Activated CD4-positive, alpha-beta T cell treated with anti-CD3 and anti-CD28 coated beads for 36 hours (primary cell): Measurements from ENCODE around the gene NME7. TPM values are rescaled to one million over a fixed set of nuclear protein-coding genes. Genes with fewer than 3 reads are reported as not detected.
A peak's percentile ranks its signal among the peaks of the same experiment; 100 is the strongest.

Experiments
- ATAC-seq: fragments of 200-7000 bp; cut with Tn5 transposase; one replicate; pipeline ENCODE4 v1.10.0; 2021; ENCODE audit warnings: mild to moderate bottlenecking, moderate library complexity
- CTCF ChIA-PET: fragments of 350-600 bp; sonication (Branson Sonifier 250); formaldehyde crosslinking; loops from one replicate; lab custom pipeline; 2021; ENCODE audit warnings: antibody characterized with exemption; lab: Charles Lee
- POLR2A ChIA-PET: fragments of 350-600 bp; sonication (Branson Sonifier 250); formaldehyde crosslinking; loops from one replicate; lab custom pipeline; 2021; ENCODE audit warnings: antibody characterized with exemption, inconsistent platforms; lab: Charles Lee
- DNase-seq: peaks from one replicate; pipeline ENCODE4 v3.0.0-alpha.2; 2020
- H3K27ac Mint-ChIP-seq: one replicate; pipeline ENCODE4 v1.8.0; 2021; ENCODE audit warnings: mixed read lengths
- H3K27me3 Mint-ChIP-seq: one replicate; pipeline ENCODE4 v1.8.0; 2021; ENCODE audit warnings: mixed read lengths
- H3K36me3 Mint-ChIP-seq: one replicate; pipeline ENCODE4 v1.8.0; 2021; ENCODE audit warnings: low read depth, mixed read lengths
- H3K4me1 Mint-ChIP-seq: one replicate; pipeline ENCODE4 v1.8.0; 2021; ENCODE audit warnings: mixed read lengths
- H3K4me3 Mint-ChIP-seq: one replicate; pipeline ENCODE4 v1.8.0; 2021; ENCODE audit warnings: mild to moderate bottlenecking, moderate library complexity, mixed read lengths
- H3K9me3 Mint-ChIP-seq: one replicate; pipeline ENCODE4 v1.8.0; 2021; ENCODE audit warnings: low read depth, mixed read lengths
- intact Hi-C, 2 experiments: fragments of 100-400 bp; cut with DNase I in 1 of 2; cut with micrococcal nuclease in 1 of 2; formaldehyde crosslinking; loops; one replicate each; pipeline versions ENCODE4 v1.14.2 to v1.15.1; 2022 to 2024; cut with DNase I, micrococcal nuclease
- total RNA-seq, 2 experiments: library from RNA; stranded (reverse); gene quantifications; one replicate each; pipeline ENCODE4 v1.2.3, GENCODE V29; 2021

Gene NME7
- total RNA-seq, 2 experiments from 2014 or later: 11.6 to 15.3 TPM

DNA sequence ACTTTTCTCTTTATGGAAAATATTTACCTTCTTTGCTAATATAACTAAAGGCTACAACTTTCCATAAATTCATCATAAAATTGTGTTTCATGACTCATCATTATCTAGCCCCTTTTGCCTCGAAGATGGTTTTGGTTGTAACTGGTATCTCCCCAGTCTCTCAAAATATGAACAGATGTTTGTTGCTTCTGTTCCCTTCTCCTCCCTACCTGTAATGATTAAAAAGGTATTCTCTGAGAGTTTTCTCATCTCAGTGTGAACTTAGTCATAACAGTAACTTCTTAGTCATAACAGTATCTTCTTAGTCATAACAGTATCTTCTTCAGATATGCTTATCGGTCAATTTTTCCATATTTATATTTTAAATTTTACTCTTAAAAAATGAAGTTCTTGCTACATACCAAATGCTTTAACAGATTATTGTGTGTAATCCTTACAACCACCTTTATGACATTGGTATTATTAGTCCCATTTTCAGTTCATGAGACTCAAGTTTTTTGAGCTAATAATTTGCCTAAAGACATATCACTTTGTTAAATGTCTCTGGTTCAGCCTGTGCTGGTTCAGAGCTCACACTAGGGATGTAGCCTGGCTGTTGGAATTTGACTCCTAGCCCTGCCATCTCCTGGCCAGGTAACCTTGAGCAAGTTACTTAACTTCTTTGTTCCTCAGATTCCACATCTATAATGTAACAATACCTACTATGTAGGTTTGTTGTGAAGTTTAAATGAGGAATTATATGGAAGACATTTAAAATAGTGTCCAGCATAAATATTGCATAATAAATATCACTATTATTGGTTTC, 228.5 kb downstream of the NME7 start:
- peaks cover 2% of the 10 kb centered on the region for H3K36me3 Mint-ChIP-seq
- intact Hi-C loops: loop anchor here (1.0 to 10.0 kb wide), 8 partner anchors 24 to 534 kb away; partner anchors contain the start of genes ATP1B1 (in 1 of the 2), BLZF1 (in 1 of the 2), NME7 (in 1 of the 2) and SLC19A2 (in 1 of the 2)
- no peaks in the 10 kb centered on the region for H3K9me3 Mint-ChIP-seq
- ChIA-PET POLR2A (interaction anchor here (0.6 kb wide), 1 partner anchor 96 kb away, joined by 4 read pairs; no protein-coding TSS in a partner anchor), CTCF (interaction anchor here (0.6 to 1.1 kb wide), 3 partner anchors 13 to 819 kb away, joined by 3 to 4 read pairs (median 3); no protein-coding TSS in a partner anchor)
- no peak overlapping the region for H3K4me3 Mint-ChIP-seq
- no peak overlapping the region for H3K27ac Mint-ChIP-seq
- DNase-seq (no peak), ATAC-seq (peak; percentile 95)
- H3K4me1 Mint-ChIP-seq: peaks cover 12% of the 10 kb centered on the region
- no peaks in the 10 kb centered on the region for H3K27me3 Mint-ChIP-seq

DNA sequence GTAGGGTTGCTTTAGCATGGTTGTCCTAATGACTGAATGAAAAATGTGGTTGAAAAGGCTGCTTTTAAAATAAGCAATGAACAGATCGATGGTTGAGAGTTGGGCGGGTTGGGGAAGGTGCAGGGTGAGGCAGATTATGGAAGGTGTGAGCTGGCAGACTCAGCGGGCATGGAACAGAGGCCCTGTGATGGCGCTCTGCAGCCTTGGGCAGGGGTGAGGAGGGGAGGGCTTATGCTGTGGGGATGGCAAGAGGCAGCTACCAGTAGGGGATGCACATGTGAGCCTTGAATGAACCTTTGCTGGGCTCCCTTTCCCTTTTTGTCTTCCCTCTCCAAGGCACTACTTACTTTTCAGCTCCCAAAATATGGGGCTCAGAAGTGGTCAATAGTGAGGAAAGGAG, 230.2 kb downstream of the NME7 start:
- Mint-ChIP-seq H3K9me3 (no peaks in the 10 kb centered on the region), H3K27me3 (no peaks in the 10 kb centered on the region), H3K36me3 (peaks cover 2% of the 10 kb centered on the region), H3K4me1 (peaks cover 12% of the 10 kb centered on the region), H3K27ac (no peak overlapping the region), H3K4me3 (no peak overlapping the region)
- no peak for DNase-seq
- ChIA-PET CTCF (interaction anchor here (0.9 to 1.2 kb wide), 2 partner anchors 31 to 534 kb away, joined by 3 read pairs; partner anchors contain the start of gene ATP1B1), POLR2A (no interaction called here)
- intact Hi-C loops: loop anchor here (5.0 to 10.0 kb wide), 3 partner anchors 230 to 533 kb away; partner anchors contain the start of genes BLZF1 (in 1 of the 2), NME7 (in 1 of the 2) and SLC19A2 (in 1 of the 2)
- ATAC-seq: no peak

DNA sequence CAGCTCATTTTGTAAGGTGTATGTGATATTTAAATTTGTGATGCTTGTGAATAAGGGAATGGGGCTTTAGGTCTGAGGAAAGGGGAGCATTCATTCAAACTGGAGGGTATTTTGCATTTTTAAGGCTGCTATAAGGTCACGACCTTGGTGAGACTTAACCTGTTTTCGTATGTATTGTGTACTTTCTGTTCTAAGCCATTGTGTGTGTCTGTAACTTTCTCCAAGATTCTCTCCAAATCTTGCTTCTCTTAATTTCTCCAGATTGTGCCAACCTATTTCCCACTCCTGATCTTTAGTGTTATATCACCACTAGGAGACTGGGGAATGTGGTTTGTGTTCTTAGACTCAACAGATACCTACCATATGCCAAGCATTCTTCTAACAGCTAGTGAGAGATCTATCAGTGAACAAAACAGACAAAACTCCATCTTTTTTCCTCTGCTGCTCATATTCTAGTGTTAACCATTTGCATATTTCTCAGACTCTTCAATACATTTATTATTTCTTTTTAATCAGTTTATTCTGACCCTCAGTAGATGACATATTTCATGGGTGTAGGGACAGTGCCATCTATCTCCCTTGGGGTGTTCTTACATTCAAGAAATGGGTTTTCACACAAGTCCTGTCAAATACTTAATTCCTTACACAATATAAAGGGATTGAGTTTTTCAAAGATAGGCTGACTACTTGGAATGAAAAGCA, 233.6 kb downstream of the NME7 start:
- no peak overlapping the region for H3K27ac Mint-ChIP-seq
- H3K4me3 Mint-ChIP-seq: no peak overlapping the region
- H3K4me1 Mint-ChIP-seq: peaks cover 13% of the 10 kb centered on the region
- ATAC-seq (no peak), DNase-seq (no peak)
- intact Hi-C loops: loop anchor here (10.0 kb wide), 2 partner anchors 351 to 529 kb away; partner anchors contain the start of gene SLC19A2 (in 1 of the 2)
- H3K36me3 Mint-ChIP-seq: peaks cover 2% of the 10 kb centered on the region
- CTCF ChIA-PET: no interaction called here
- no peaks in the 10 kb centered on the region for H3K9me3 Mint-ChIP-seq
- H3K27me3 Mint-ChIP-seq: no peaks in the 10 kb centered on the region
- POLR2A ChIA-PET: no interaction called here

DNA sequence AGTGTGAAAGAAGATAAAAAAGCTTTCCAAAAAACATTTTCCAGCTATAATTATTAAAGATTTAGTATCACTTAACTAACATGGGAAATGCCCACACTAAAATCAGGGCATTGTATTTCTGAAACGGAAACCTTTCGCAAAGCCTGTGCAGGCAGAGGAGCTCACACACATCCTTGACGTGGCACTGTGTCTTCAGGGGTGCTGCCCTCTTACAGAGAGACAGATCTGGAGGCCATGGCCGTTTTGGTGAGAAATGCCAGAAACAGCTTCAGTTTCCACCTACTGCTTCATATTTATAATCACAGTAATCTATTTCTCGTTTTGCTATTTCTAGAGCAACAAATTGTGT, 234.4 kb downstream of the NME7 start:
- H3K27me3 Mint-ChIP-seq: no peaks in the 10 kb centered on the region
- no peak overlapping the region for H3K4me3 Mint-ChIP-seq
- no peaks in the 10 kb centered on the region for H3K9me3 Mint-ChIP-seq
- H3K27ac Mint-ChIP-seq: no peak overlapping the region
- ChIA-PET POLR2A (no interaction called here), CTCF (interaction anchor here (0.7 kb wide), 1 partner anchor 13 kb away, joined by 3 read pairs; no protein-coding TSS in a partner anchor)
- DNase-seq: no peak
- H3K4me1 Mint-ChIP-seq: peaks cover 16% of the 10 kb centered on the region
- H3K36me3 Mint-ChIP-seq: peaks cover 2% of the 10 kb centered on the region
- intact Hi-C loops: loop anchor here (10.0 kb wide), 2 partner anchors 352 to 528 kb away; partner anchors contain the start of gene SLC19A2 (in 1 of the 2)
- no peak for ATAC-seq

DNA sequence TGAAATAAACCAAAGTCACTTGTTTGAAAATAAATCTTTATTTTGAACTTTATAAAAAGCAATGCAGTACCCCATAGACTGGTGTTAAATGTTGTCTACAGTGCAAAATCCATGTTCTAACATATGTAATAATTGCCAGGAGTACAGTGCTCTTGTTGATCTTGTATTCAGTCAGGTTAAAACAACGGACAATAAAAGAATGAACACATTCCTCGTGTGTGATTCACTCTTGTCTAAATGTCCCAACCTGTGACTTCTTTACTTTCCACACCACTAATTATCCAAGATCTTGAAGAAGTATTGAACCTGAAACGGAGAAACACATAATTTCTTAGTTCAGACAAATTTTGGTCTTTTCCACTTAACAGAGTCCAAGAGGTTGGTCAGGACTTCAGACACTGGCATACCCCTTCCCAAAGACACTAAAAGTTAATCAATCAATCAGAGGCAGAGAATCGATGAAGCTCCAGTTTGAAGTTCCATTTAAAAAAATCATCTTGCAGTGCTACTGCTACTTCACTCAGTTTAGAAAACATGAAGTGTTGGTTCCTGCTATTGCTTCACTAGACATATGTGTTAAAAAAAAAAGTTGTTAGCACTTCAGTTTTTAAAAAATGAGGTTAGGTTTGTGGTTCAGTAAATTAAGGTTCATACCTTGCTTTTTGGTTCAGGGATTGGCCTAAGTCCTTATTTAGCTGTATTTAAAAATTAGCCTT, 234.9 kb downstream of the NME7 start:
- DNase-seq (no peak), ATAC-seq (no peak)
- intact Hi-C loops: loop anchor here (10.0 kb wide), 2 partner anchors 352 to 528 kb away; partner anchors contain the start of gene SLC19A2 (in 1 of the 2)
- CTCF ChIA-PET: interaction anchor here (0.7 kb wide), 1 partner anchor 12 kb away, joined by 3 read pairs; no protein-coding TSS in a partner anchor
- no peaks in the 10 kb centered on the region for H3K27me3 Mint-ChIP-seq
- peaks cover 2% of the 10 kb centered on the region for H3K36me3 Mint-ChIP-seq
- H3K27ac Mint-ChIP-seq: no peak overlapping the region
- H3K9me3 Mint-ChIP-seq: no peaks in the 10 kb centered on the region
- no peak overlapping the region for H3K4me3 Mint-ChIP-seq
- H3K4me1 Mint-ChIP-seq: peaks cover 17% of the 10 kb centered on the region
- POLR2A ChIA-PET: no interaction called here

DNA sequence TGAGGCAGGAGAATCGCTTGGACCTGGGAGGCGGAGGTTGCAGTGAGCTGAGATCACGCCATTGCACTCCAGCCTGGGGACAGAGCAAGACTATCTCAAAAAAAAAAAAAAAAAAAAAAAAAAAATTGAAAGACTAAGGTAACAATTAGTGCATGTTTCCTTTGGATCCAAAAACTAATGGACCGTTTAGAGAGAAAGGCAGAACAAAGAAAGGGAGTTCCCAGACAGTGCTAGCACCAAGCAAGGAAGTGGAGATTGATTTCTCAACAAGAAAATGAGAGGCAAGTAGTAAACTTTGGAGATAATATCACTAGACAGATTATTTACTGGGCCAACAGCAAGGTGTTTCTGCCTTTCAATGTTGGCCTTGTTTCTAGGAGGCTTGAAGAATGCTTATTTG, 236.9 kb downstream of the NME7 start:
- Mint-ChIP-seq H3K4me1 (peaks cover 15% of the 10 kb centered on the region), H3K27ac (no peak overlapping the region), H3K4me3 (no peak overlapping the region), H3K27me3 (no peaks in the 10 kb centered on the region), H3K36me3 (no peaks in the 10 kb centered on the region), H3K9me3 (no peaks in the 10 kb centered on the region)
- DNase-seq (no peak), ATAC-seq (no peak)
- ChIA-PET POLR2A (no interaction called here), CTCF (no interaction called here)
- intact Hi-C loops: loop anchor here (10.0 kb wide), 2 partner anchors 354 to 526 kb away; partner anchors contain the start of gene SLC19A2 (in 1 of the 2)

DNA sequence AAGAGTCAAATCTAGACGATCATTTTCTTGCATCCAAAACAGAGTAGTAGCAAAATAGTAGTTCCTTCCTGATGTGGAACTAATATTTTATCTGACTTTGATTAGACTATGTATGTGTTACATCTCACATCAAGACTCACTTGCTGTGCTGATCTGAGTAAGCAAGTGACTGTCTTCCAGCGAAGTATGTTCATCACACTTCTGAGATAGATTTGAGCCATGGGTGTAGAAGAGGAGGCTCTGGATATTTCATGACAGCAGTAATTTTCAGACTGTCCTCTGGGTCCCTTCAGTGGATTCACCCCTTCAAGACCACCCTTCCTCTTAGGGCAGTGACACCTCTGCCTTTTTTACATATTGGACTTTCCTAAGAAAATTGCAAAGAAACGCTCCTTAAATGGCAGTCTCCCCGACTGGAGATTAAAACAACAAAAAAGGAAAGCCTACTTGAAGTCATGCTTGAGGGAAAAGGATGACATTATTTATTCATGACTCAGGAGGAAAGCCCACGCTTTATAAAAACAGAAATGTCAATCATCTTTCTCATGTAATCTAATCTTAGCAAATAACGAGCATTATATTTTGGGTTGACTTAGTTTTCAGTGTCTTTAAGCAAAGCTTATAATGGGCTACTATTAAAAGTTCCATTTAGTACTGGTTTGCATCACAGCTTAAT, 238.3 kb downstream of the NME7 start:
- Mint-ChIP-seq H3K36me3 (peaks cover 4% of the 10 kb centered on the region), H3K4me1 (peaks cover 15% of the 10 kb centered on the region), H3K27ac (no peak overlapping the region), H3K9me3 (no peaks in the 10 kb centered on the region), H3K4me3 (no peak overlapping the region), H3K27me3 (no peaks in the 10 kb centered on the region)
- CTCF ChIA-PET: no interaction called here
- no peak for DNase-seq
- POLR2A ChIA-PET: no interaction called here
- ATAC-seq: peak; percentile 30
- intact Hi-C loops: no loop called here

DNA sequence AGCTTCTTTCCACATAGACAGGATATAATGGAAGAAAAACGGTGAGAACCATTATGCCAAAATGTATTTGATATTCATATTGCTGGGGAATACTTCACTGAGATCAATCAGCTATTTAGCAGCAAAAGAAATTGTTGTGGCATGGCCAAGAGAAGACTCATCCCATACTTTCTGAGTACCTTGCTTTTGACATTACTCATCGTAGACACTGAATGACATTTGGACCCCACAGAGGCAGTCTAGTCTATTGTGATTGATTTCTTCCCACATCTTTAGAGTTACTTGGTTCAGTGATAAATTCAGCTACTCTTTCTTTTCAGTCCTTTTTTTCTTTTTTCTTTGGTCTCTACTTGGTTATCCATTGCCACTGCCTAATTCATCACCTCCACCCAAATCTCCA, 239.0 kb downstream of the NME7 start:
- H3K9me3 Mint-ChIP-seq: no peaks in the 10 kb centered on the region
- no peak overlapping the region for H3K4me3 Mint-ChIP-seq
- no peaks in the 10 kb centered on the region for H3K27me3 Mint-ChIP-seq
- DNase-seq: no peak
- ChIA-PET POLR2A (no interaction called here), CTCF (no interaction called here)
- intact Hi-C loops: no loop called here
- H3K27ac Mint-ChIP-seq: no peak overlapping the region
- peaks cover 4% of the 10 kb centered on the region for H3K36me3 Mint-ChIP-seq
- peak; percentile 93 for ATAC-seq
- peaks cover 15% of the 10 kb centered on the region for H3K4me1 Mint-ChIP-seq

DNA sequence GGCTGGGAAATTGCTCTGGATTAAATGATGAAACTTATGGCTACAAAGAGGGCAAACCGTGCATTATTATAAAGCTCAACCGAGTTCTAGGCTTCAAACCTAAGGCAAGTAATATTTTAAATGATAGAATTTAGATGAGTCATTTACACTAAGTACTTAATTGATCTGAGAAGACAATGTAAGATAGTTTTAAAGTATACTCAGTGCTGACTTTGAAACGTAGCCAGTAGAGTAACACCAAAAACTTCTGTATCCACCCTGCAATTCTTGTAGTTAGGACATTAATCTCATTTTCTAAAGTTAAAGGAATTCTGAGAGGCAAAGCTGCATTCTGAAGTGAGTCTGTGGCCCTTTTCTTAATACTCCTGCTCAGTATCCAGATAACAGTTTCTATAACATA, 240.3 kb downstream of the NME7 start:
- H3K27me3 Mint-ChIP-seq: no peaks in the 10 kb centered on the region
- no peak overlapping the region for H3K27ac Mint-ChIP-seq
- POLR2A ChIA-PET: no interaction called here
- intact Hi-C loops: no loop called here
- H3K36me3 Mint-ChIP-seq: peaks cover 4% of the 10 kb centered on the region
- H3K9me3 Mint-ChIP-seq: no peaks in the 10 kb centered on the region
- ATAC-seq (no peak), DNase-seq (no peak)
- H3K4me3 Mint-ChIP-seq: no peak overlapping the region
- CTCF ChIA-PET: interaction anchor here (0.6 to 1.0 kb wide), 2 partner anchors 20 to 425 kb away, joined by 3 to 4 read pairs; no protein-coding TSS in a partner anchor
- peaks cover 15% of the 10 kb centered on the region for H3K4me1 Mint-ChIP-seq

DNA sequence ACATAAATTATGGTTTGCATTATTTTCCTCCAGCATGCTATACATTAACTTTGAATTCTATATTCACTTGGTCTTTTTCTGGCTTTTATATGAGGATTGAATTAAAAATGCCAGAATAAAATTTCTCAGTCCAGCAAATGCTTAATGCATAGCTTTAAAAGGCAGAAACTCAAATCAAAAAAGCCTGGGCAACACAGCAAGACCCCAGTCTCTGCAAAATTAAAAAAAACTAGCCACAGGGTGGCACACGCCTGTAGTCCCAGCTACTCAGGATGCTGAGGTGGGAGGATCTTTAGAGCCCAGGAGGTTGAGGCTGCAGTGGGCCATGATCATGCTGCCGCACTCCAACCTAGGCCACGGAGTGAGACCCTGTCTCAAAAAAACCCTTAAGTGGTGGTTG, 241.3 kb downstream of the NME7 start:
- Mint-ChIP-seq H3K4me3 (no peak overlapping the region), H3K4me1 (peaks cover 15% of the 10 kb centered on the region), H3K36me3 (peaks cover 4% of the 10 kb centered on the region), H3K27me3 (no peaks in the 10 kb centered on the region), H3K27ac (no peak overlapping the region), H3K9me3 (no peaks in the 10 kb centered on the region)
- no peak for DNase-seq
- ChIA-PET CTCF (interaction anchor here (1.0 kb wide), 1 partner anchor 19 kb away, joined by 4 read pairs; no protein-coding TSS in a partner anchor), POLR2A (no interaction called here)
- no peak for ATAC-seq
- intact Hi-C loops: no loop called here
